Amniotic stem cell (primary cell): Measurements from ENCODE around the gene ZNF443.
"Not testable (repeated sequence)": the region's sequence is repeated elsewhere in the genome, so short reads cannot be mapped to it uniquely, and the experiment has no call there.

Experiments
- DNase-seq: peaks from one replicate; lab custom pipeline; 2025; lab: John Stamatoyannopoulos, UW

ZNF443 gene

DNA sequence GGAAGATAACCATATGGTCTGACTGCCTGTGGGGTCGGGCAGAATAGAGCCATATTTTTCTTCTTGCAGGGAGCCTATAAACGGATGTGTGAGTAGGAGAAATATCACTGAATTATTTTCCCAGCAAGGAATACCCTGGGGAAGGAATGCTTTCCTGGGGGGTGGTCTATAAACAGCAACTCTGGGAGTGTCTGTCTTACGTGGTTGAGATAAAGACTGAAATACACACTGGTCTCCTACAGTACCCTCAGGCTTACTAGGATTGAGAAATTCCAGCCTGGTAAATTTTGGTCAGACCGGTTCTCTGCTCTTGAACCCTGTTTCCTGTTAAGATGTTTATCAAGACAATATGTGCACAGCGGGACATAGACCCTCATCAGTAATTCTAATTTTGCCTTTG lies 23.5 kb downstream of the ZNF443 start:
- DNase-seq = not testable (repeated sequence)

DNA sequence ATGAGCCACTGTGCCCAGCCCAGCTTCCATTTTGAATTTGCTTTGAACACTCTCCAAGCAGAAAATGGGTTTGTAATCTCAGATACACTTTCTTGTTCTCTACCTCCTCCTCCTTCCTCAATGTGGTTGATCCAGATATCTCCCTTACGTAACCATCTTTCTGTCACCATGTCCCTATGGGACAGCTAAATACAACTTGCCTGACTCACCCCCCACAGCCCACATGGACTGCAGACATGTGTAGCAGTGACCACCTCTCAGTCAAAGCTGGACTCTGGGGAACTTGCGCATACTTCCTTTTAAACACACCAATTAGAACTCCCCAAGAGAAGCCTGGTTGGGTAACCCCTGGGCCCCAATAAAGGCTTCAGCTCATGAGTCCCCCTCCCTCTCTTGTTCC lies 28.9 kb downstream of the ZNF443 start:
- no peak for DNase-seq

DNA sequence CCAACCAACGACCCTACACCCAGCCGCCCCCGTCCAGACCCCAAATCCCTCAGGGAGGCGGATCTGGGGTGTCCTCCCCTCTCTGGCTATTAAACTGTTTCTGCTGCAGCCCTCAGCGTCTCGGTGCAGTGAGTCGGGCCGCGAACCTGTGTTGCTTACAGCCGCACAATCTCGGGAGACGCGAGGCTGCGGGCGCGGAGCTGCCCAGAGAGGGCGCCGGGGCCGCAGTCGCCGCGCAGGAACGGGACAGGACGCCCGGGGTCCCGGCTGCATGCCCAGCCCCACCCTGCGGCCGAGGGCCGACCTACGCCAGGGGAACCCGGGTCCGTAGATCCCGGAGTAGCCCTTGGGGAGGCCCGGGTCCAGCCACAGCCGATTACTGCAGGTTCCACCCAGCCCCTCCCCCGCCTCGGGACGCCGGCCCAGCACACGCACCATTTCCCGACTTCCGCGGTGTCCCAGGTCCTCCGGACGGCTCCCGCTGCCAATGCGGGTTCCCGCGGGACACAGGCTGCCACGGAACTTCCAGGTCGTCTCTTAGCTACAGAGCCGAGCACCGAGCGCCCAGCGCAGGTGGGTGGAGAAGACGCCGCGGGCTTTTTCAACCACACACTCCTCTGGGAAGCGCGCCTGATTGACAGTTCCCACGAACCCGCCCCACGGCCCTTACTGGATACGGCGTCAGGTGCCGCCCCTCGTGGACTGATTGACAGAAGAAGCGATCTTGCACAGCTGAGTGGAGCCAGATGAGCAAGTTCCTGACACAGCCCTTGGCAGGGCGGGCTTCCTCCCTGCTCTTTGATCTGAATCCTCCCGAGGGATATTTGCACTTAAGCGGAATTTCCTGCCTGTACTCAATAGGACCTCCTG lies 40.0 kb downstream of the ZNF443 start, which contains the start of gene ZNF799:
Gene ZNF799, minus strand, starts transcription at position 639 of the 870 bp plus-strand sequence. Its CDS starts 201 bp downstream, at position 438.
- DNase-seq = peak; percentile 90

DNA sequence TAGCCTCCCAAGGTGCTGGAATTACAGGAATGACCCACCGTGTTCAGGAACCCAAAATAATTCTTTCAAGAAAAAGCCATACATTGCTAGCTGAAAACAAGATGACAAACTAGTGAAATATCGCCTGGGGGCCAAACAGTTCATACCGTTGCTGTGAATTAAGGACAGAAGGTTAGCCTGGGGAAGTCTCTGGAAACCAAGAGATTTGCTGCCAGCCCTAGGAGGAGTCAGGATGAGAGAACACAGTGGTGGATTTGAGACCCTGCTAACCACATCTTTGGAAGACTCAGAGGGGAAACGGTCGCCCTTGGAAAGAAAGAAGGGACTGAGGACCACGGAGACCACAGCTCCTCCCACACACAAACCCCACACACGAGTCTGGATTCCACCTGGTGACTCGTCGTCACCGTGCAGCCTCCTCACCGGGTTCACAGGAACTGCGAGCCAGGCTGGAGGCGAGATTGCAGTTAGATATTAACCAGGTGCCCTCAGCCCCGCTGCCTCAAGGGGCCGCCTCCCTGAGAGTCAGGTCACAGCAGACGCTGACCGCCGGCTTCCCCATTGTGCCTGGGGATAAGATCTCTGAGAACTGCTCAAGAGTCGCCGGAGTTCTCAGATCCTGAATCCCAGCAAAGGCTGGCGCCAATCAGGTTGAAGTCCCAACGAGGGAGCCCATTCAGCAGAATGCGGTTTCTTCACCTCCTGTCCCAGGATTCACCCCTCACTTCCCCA lies 40.8 kb downstream of the ZNF443 start:
- DNase-seq = not testable (repeated sequence)

DNA sequence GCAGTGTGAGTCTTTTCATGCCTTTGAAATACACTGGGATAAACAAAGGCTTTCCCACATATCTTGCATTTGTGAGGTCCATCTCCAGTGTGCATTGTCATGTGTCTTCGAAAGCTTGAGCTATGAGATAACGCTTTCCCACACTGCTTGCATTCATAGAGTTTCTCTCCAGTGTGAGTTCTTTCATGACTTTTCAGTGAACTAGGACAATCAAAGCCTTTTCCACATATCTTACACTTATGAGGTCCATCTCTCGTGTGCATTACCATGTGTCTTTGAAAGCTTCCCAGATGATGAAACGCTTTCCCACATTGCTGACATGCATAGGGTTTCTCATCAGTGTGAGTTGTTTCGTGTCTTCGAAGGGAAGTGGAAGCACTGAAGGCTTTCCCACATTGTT lies 49.7 kb downstream of the ZNF443 start:
- not testable (repeated sequence) for DNase-seq

DNA sequence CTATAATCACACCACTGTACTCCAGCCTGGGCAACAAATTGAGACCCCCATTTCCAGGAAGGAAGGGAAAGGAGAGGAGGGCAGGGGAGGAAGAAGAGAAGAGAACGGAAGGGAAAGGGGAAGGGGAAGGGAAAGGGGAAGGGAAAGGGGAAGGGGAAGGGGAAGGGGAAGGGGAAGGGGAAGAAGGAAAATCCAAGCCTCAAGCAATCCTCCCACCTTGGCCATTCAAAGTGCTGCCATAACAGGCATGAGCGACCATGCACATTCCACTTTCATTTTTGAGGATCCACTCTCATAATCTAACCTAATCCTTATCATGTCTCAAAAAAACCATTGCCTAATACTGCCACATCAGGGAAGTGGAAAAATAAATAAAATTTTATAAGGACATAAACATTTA lies 54.5 kb downstream of the ZNF443 start:
- DNase-seq = not testable (repeated sequence)

DNA sequence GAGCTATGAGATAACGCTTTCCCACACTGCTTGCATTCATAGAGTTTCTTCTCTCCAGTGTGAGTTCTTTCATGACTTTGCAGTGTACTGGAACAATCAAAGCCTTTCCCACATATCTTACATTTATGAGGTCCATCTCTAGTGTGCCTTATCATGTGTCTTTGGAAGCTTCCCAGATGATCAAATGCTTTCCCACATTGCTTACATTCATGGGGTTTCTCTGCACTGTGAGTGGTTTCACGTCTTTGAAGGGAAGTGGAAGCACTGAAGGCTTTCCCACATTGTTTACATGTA lies 60.4 kb downstream of the ZNF443 start:
- DNase-seq = no peak

DNA sequence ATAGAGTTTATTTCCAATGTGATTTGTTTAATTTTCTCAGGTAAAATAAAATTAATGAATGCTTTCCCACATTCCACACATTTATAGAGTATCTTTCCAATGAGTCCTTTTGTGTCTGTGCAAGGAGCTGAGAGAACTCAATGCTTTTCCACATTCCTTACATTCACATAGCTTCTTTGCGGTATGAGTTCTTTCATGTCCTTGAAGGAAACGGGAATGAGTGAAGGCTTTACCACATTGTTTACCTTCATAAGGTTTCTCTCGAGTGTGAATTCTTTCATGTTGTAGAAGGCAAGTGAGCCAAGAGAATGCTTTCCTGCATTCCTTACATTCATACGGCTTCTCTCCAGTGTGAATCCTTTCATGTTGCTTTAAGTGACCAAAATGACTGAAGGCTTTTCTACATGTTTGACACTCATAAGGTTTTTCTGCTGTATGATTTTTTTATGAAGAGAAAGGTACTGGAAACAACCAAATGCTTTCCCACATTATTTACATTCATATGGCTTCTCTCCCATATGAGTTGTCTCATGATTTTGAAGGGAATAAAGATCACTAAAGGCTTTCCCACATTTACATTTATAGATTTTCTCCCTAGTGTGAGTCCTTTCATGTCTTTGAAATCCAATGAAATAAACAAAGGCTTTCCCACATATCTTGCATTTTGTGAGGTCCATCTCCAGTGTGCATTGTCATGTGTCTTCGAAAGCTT lies 60.9 kb downstream of the ZNF443 start:
- DNase-seq = no peak
